NCI-H1694 (cell line): ENCODE results near the gene NT5DC2.

ENCODE experiments used
- DNase-seq: peaks from one replicate; lab custom pipeline; 2025; lab: John Stamatoyannopoulos, UW

The NT5DC2 gene

GRCh38 chr3:52524752-52525679 lies 8.6 kb downstream of the NT5DC2 start:
- DNase-seq = no peak

DNA sequence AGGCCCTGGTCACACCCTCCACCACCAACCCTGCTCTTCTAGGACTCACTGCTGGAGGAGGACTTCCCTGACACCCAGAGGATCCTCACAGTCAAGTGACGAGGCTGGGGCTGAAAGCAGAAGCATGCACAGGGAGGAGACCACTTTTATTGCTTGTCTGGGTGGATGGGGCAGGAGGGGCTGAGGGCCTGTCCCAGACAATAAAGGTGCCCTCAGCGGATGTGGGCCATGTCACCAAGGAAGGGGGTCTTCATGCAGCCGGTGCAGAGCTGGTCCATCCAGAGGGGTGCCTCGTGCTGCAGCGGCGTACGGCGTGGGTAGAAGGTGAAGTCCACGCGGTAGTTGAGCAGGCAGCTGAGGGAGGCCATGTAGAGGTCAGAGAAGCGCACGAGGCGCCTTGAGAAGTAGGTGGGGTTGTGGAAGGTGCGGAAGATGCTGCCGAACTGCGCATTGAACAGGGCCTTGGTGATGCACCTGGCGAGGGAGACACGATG lies 9.4 kb downstream of the NT5DC2 start:
- DNase-seq = no peak

DNA sequence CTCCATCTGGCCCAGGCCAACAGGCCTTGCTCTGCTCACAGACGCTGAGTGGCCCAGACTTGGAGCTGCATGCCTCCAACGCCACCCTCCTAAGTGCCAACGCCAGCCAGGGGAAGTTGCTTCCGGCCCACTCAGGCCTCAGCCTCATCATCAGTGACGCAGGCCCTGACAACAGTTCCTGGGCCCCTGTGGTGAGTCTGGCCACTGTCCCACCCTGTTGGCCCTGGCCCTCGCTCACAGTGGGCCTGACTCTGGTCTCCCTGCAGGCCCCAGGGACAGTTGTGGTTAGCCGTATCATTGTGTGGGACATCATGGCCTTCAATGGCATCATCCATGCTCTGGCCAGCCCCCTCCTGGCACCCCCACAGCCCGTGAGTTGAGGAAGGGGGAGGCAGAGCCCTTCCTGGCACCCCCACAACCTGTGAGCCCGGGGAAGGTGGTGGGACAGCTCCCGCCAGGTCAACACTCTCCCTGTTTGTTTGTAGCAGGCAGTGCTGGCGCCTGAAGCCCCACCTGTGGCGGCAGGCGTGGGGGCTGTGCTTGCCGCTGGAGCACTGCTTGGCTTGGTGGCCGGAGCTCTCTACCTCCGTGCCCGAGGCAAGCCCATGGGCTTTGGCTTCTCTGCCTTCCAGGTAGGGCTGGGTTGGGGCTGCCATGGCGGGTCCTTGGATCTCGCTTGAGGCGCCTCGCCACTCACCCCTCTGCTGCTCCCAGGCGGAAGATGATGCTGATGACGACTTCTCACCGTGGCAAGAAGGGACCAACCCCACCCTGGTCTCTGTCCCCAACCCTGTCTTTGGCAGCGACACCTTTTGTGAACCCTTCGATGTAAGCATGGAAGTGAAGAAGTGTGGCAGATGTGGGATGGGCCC lies 10.0 kb downstream of the NT5DC2 start:
- no peak for DNase-seq

- DNase-seq = no peak
These were observed 10.9 kb downstream of the NT5DC2 start for GRCh38 chr3:52522651-52523251.

DNA sequence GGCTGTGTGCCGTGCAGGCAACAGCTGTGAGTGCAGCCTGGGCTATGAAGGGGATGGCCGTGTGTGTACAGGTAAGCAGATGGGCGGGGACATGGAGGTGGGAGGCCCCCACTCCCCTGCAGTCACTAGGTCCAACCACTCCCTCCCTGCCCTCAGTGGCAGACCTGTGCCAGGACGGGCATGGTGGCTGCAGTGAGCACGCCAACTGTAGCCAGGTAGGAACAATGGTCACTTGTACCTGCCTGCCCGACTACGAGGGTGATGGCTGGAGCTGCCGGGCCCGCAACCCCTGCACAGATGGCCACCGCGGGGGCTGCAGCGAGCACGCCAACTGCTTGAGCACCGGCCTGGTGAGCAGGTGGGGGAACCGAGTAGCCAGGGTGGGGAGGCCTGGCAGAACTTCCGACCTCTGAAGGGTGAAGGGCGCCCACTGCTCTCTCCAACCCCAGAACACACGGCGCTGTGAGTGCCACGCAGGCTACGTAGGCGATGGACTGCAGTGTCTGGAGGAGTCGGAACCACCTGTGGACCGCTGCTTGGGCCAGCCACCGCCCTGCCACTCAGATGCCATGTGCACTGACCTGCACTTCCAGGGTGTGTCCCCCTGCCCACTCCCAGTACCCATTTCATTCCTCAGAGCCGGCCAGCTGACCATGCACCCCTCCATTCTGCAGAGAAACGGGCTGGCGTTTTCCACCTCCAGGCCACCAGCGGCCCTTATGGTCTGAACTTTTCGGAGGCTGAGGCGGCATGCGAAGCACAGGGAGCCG lies 11.6 kb downstream of the NT5DC2 start:
- DNase-seq = no peak

DNA sequence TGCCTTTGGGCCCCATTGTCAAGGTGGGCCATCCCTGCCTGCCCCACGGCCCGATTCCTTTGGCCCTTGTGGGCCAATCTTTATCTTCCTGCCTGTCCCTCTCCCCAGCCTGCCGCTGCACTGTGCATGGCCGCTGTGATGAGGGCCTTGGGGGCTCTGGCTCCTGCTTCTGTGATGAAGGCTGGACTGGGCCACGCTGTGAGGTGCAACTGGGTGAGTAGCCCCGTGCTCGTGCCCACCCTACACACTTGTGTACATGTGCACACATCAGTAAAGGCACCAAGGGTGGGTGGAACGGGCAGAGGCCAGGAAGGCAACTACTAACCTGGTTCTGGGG lies 12.2 kb downstream of the NT5DC2 start:
- DNase-seq = no peak

- no peak for DNase-seq
These were observed 12.8 kb downstream of the NT5DC2 start for GRCh38 chr3:52520716-52521487.

DNA sequence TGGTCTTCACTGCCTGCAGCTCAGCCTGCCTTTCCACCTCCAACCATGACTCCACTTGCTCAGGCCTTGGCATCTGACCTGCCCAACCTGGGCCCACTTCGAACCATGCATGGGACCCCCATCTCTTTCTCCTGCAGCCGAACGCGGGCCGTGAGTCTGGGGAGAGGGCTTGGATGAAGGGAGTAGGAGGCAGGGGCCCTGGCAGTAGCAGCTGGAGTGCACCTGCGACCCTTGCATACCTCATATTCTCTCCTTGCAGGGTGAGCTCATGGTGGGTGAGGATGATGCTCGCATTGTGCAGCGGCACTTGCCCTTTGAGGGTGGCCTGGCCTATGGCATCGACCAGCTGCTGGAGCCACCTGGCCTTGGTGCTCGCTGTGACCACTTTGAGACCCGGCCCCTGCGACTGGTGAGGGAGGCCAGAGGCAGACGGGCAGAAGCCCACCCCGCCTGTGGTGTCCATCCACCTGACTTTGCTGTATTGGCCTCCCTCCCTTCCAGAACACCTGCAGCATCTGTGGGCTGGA lies 13.5 kb downstream of the NT5DC2 start:
- no peak for DNase-seq

GRCh38 chr3:52519445-52520140 lies 14.1 kb downstream of the NT5DC2 start:
- no peak for DNase-seq

GRCh38 chr3:52518723-52519444 lies 14.8 kb downstream of the NT5DC2 start:
- DNase-seq = no peak

GRCh38 chr3:52517796-52518722 lies 15.6 kb downstream of the NT5DC2 start:
- DNase-seq = no peak

DNA sequence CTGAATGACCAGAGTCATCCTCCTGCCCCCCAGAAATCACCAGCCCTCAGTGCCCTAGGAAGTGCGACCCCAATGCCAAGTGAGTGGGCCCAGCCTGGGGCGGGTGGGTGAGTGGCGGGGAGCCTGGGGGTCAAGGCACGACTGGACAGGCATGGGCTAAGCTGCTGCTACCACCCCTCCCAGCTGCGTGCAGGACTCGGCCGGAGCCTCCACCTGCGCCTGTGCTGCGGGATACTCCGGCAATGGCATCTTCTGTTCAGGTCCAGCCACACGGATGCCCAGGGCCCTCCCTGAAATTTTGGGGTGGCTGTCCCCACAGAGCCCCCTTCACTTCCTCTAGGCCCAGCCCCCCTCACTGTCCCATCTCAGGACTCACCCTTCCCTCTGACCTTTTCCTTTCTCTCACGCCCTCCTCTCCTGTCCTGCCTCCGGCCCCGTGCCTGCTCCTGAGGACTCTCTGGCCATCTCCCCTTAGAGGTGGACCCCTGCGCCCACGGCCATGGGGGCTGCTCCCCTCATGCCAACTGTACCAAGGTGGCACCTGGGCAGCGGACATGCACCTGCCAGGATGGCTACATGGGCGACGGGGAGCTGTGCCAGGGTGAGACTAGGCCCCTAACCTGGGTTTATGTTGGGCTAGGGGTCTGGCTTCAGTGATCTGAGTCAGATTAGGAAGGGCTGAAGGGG lies 17.0 kb downstream of the NT5DC2 start:
- DNase-seq = no peak

DNA sequence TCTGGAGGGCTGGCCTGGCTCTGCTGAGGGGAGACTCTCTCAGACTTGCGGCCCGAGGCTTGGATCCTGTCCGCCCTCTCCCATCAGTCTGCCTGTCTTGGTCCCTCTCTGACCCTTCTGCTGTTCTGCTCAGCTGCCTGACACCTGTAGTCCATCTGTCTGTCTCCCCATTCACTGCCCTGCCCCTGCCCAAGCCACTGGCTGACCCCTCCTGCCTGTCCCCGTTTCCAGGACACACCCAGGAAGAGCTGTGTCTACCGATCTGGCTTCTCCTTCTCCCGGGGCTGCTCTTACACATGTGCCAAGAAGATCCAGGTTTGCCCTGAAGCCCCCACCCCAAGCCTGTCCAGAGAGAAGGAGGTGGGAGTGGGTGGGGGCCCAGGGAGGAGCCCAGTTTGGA lies 18.5 kb downstream of the NT5DC2 start:
- no peak for DNase-seq

DNA sequence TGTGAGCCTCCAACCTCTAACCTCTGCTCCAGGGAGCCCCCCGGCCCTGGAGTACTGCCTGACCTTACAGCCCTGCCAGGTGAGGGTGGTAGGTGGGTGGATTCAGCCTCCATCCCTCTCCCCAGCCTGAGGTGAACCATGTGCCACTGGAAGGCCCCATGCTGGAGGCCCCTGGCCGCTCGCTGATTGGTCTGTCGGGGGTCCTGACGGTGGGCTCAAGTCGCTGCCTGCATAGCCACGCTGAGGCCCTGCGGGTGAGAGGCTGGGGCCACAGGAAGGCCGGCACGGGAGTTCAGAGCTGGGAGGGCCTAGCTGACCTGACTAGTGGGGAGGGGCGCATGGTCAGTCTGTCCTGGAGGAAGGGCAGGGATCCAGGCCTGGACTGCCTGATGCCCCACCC lies 19.1 kb downstream of the NT5DC2 start:
- no peak for DNase-seq

DNA sequence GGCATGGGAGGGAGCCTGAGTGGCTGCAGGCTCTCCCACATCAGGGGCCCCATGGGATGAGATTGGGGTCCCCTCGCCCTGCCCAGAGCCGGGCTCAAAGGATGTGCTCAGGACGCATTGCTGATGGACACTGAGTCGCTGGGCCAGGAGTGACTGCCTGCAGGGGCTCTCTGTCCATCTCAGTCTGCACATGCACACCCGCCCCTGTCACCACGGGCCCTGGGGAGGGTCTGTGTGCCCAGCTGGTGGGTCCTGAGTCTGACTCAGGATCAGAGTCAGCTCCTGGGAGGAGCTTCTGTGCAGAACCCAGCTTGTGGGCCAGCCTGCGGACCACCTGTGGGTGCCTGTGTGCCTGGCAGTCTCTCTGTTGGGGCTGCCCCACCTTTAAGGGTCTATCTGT lies 20.4 kb downstream of the NT5DC2 start:
- no peak for DNase-seq

DNA sequence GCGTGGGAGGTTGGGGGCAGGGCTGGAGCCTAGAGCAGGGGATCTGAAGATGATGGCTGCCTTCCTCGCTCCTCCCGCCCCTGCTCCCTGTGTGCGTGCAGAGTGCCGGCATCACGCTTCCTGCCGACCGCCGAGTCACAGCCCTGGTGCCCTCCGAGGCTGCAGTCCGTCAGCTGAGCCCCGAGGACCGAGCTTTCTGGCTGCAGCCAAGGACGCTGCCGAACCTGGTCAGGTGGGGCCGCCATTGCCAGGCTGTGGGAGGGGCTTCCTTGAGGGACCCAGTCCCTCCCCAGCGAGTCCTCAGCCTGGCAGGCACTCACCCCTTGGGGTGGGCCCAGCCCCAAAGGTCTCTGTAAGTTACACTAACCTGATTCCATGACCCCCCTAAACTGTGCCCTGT lies 20.9 kb downstream of the NT5DC2 start:
- no peak for DNase-seq

- DNase-seq = no peak
These were observed 21.6 kb downstream of the NT5DC2 start for GRCh38 chr3:52512105-52512504.

GRCh38 chr3:52511509-52511908 lies 22.1 kb downstream of the NT5DC2 start:
- no peak for DNase-seq
